HFFc6 (cell line): Measurements from ENCODE around the gene PPM1D. TPM values are rescaled to one million over a fixed set of nuclear protein-coding genes. Genes with fewer than 3 reads are reported as not detected.

Experiments used
- DNase-seq: peaks from one replicate; pipeline ENCODE4 v3.0.0-alpha.2; 2018
- H3K27ac Mint-ChIP-seq: 2 replicates; pipeline ENCODE4 v1.8.0; 2020; ENCODE audit warnings: mild to moderate bottlenecking, mixed read lengths
- H3K27me3 Mint-ChIP-seq: 2 replicates; pipeline ENCODE4 v1.8.0; 2021; ENCODE audit warnings: mild to moderate bottlenecking, moderate library complexity, mixed read lengths; ENCODE audit not compliant: insufficient read depth
- H3K36me3 Mint-ChIP-seq: 2 replicates; pipeline ENCODE4 v1.8.0; 2021; ENCODE audit warnings: low read depth, mixed read lengths
- H3K4me1 Mint-ChIP-seq: 2 replicates; pipeline ENCODE4 v1.8.0; 2020; ENCODE audit warnings: low read depth, mixed read lengths
- H3K4me3 Mint-ChIP-seq: 2 replicates; pipeline ENCODE4 v1.8.0; 2020; ENCODE audit warnings: mild to moderate bottlenecking, moderate library complexity, mixed read lengths
- H3K9me3 Mint-ChIP-seq: 2 replicates; pipeline ENCODE4 v1.8.0; 2020; ENCODE audit warnings: mild to moderate bottlenecking, mixed read lengths
- total RNA-seq, 6 experiments: library from RNA; stranded (reverse); fragmentation: NEBNext Ultra II Directional; extraction: Animal tissue kit (Norgen Biotek cat#: 25700); gene quantifications; 2 replicates in 1 of 6; 3 replicates in 5 of 6; pipeline ENCODE4 v1.2.3, GENCODE V29; 2021
- TF ChIP-seq, protein P1 (sequence below): fragments of 200-600 bp; sonication (generic); IDR thresholded peaks from 2 replicates; pipeline ENCODE4 v1.5.0; 2021; ENCODE audit warnings: antibody characterized with exemption, mild to moderate bottlenecking

The PPM1D gene
- total RNA-seq, 6 experiments from 2014 or later, result 13.3 to 14.2 (median 13.5) TPM

DNA sequence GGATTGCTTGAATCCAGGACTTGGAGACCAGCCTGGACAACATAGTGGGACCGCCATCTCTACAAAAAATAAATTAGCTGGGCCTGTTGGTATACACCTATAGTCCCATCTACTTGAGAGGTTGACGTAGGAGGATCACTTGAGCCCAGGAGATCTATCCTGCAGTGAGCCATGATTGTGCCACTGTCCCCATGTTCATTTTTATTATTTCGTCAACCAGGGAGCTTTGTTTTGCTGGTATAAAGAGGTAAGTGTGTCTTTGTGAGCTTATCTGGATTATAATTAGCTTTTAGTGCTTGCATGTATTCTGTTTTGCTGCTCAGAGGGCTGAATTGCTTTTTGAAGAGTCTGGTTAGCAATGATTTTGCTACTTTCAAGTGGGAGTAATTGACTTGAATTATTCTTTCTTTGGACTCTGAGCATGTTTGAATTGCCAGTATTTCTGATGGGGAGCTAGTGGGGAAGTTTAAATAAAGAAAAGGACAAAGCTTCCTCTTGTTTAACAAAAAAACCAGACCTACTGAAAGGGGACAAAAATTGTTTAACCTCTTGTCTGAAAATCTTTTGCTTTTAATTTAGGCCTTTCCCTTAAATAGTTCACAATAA lies 46.0 kb downstream of the PPM1D start:
- no peaks in the 10 kb centered on the region for H3K27me3 Mint-ChIP-seq
- DNase-seq, result no peak
- no peak overlapping the region for H3K27ac Mint-ChIP-seq
- peaks cover 13% of the 10 kb centered on the region for H3K4me1 Mint-ChIP-seq
- peaks cover 22% of the 10 kb centered on the region for H3K36me3 Mint-ChIP-seq
- H3K4me3 Mint-ChIP-seq, result no peak overlapping the region
- no peaks in the 10 kb centered on the region for H3K9me3 Mint-ChIP-seq
- TF ChIP-seq, protein P1, sequence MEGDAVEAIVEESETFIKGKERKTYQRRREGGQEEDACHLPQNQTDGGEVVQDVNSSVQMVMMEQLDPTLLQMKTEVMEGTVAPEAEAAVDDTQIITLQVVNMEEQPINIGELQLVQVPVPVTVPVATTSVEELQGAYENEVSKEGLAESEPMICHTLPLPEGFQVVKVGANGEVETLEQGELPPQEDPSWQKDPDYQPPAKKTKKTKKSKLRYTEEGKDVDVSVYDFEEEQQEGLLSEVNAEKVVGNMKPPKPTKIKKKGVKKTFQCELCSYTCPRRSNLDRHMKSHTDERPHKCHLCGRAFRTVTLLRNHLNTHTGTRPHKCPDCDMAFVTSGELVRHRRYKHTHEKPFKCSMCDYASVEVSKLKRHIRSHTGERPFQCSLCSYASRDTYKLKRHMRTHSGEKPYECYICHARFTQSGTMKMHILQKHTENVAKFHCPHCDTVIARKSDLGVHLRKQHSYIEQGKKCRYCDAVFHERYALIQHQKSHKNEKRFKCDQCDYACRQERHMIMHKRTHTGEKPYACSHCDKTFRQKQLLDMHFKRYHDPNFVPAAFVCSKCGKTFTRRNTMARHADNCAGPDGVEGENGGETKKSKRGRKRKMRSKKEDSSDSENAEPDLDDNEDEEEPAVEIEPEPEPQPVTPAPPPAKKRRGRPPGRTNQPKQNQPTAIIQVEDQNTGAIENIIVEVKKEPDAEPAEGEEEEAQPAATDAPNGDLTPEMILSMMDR, result no peak

DNA sequence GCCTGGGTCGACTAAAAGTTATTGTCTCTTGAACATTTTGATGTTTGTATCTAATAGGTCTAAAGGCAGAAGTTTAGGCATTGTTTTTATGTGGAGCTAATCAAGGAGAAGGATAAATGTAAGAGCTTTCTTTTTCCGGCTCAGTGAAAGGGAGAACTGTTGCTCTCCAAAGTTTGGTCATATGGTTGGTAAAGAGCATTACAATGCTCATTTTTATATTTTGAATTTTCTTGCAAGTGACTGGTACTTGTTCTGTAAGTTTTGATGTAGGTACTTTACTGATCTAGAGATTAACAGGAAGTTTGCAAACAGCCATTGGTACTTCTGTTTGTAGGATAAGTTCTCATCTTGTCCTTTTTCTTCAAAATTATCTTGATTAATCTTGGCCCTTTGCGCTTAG lies 46.7 kb downstream of the PPM1D start:
- peaks cover 6% of the 10 kb centered on the region for H3K4me1 Mint-ChIP-seq
- H3K4me3 Mint-ChIP-seq, result no peak overlapping the region
- peaks cover 24% of the 10 kb centered on the region for H3K36me3 Mint-ChIP-seq
- DNase-seq, result no peak
- no peaks in the 10 kb centered on the region for H3K9me3 Mint-ChIP-seq
- H3K27me3 Mint-ChIP-seq, result no peaks in the 10 kb centered on the region
- no peak overlapping the region for H3K27ac Mint-ChIP-seq
- TF ChIP-seq, protein P1, result no peak

DNA sequence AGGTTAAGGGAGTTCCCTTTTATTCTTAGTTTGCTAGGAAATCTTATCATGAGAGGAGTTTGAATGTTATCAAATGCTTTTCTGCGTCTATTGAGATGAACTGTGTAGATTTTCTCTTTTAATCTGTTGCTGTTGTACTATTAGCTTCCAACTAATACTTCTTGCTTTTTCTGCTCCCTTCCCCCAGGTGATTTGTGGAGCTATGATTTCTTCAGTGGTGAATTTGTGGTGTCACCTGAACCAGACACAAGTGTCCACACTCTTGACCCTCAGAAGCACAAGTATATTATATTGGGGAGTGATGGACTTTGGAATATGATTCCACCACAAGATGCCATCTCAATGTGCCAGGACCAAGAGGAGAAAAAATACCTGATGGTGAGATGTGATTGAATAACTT lies 47.7 kb downstream of the PPM1D start:
- TF ChIP-seq, protein P1, result no peak
- no peaks in the 10 kb centered on the region for H3K9me3 Mint-ChIP-seq
- H3K4me3 Mint-ChIP-seq, result no peak overlapping the region
- no peak overlapping the region for H3K27ac Mint-ChIP-seq
- H3K4me1 Mint-ChIP-seq, result peaks cover 8% of the 10 kb centered on the region
- peaks cover 24% of the 10 kb centered on the region for H3K36me3 Mint-ChIP-seq
- no peaks in the 10 kb centered on the region for H3K27me3 Mint-ChIP-seq
- DNase-seq, result no peak

DNA sequence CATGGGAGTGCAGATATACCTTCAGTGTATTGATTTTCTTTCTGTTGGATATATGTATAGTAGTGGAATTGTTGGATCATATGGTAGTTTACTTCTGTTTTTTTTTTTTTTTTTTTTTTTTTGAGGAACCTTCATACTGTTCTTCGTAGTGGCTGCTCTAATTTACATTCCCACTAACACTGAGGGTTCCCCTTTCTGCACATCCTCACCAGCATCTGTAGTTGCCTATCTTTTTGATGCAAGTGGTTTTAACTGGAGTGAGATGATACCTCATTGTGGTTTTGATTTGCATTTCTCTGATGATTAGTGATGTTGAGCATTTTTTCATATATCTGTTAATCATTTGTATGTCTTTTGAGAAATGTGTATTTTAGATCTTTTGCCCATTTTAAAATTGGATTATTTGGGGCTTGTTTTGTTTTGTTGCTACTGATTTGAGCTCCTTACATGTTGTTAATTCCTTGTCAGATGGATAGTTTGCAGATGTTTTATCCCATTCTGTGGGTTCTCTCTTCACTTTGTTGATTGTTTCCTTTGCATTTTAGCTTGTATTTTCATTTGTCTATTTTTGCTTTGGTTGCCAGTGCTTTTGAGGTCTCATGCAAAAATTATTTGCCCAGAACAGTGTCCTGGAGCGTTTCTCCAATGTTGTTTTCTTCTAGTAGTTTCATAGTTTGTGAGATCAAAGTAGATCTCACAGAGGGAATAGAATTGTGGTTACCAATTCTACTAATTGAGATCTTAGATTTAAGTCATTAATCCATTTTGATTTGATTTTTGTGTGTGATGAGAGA lies 52.7 kb downstream of the PPM1D start:
- no peak for DNase-seq
- Mint-ChIP-seq H3K27ac (peak overlapping the region; percentile 14), H3K4me1 (peaks cover 22% of the 10 kb centered on the region), H3K36me3 (peaks cover 30% of the 10 kb centered on the region), H3K9me3 (no peaks in the 10 kb centered on the region), H3K4me3 (no peak overlapping the region), H3K27me3 (no peaks in the 10 kb centered on the region)
- TF ChIP-seq, protein P1, result no peak

DNA sequence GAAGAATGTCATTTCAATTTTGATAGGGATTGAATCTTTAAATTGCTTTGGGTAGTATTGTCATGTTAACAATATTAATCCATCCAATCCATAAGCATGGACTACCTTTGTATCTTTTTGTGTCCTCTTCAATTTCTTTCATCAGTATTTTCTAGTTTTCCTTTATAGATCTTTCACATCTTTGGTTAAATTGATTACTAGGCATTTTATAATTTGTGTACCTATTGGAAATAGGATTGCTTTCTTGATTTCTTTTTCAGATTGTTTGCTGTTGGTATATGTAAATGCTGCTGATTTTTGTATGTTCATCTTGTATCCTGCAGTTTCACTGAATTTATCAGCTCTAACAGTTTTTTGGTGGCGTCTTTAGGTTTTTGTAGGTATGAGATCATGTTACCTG lies 53.6 kb downstream of the PPM1D start:
- peaks cover 22% of the 10 kb centered on the region for H3K4me1 Mint-ChIP-seq
- DNase-seq, result no peak
- H3K4me3 Mint-ChIP-seq, result no peak overlapping the region
- no peaks in the 10 kb centered on the region for H3K27me3 Mint-ChIP-seq
- peaks cover 25% of the 10 kb centered on the region for H3K36me3 Mint-ChIP-seq
- H3K9me3 Mint-ChIP-seq, result no peaks in the 10 kb centered on the region
- TF ChIP-seq, protein P1, result no peak
- no peak overlapping the region for H3K27ac Mint-ChIP-seq
